ENCODE data around the gene ZNRF1. TPM values are rescaled to one million over a fixed set of nuclear protein-coding genes. Genes with fewer than 3 reads are reported as not detected.
A peak's percentile ranks its signal among the peaks of the same experiment; 100 is the strongest.

ZNRF1 gene
- total RNA-seq, 1 donor from 2014 or later, result 46.8 TPM

GRCh38 chr16:75099738-75100602 lies 101.1 kb downstream of the ZNRF1 start:
- peaks cover 26% of the 10 kb centered on the region for H3K36me3 Mint-ChIP-seq (ENCODE audit: low read depth)
- no peaks in the 10 kb centered on the region for H3K9me3 Mint-ChIP-seq
- H3K27ac Mint-ChIP-seq, result peak overlapping the region; percentile 95
- intact Hi-C loops (cut with micrococcal nuclease), result loop anchor here (1.0 to 5.0 kb wide), 2 partner anchors 102 to 398 kb away; partner anchors contain the start of gene MLKL
- H3K27me3 Mint-ChIP-seq, result no peaks in the 10 kb centered on the region
- H3K4me3 Mint-ChIP-seq, result peak overlapping the region; percentile 74
- peak; percentile 86 for DNase-seq
- peaks cover 63% of the 10 kb centered on the region for H3K4me1 Mint-ChIP-seq

GRCh38 chr16:75100603-75100990 lies 101.8 kb downstream of the ZNRF1 start:
- Mint-ChIP-seq H3K4me3 (peak overlapping the region; percentile 74), H3K4me1 (peaks cover 67% of the 10 kb centered on the region), H3K27me3 (no peaks in the 10 kb centered on the region), H3K27ac (peak overlapping the region; percentile 95), H3K36me3 (ENCODE audit: low read depth) (peaks cover 25% of the 10 kb centered on the region), H3K9me3 (no peaks in the 10 kb centered on the region)
- no peak for DNase-seq
- intact Hi-C loops (cut with micrococcal nuclease), result no loop called here

DNA sequence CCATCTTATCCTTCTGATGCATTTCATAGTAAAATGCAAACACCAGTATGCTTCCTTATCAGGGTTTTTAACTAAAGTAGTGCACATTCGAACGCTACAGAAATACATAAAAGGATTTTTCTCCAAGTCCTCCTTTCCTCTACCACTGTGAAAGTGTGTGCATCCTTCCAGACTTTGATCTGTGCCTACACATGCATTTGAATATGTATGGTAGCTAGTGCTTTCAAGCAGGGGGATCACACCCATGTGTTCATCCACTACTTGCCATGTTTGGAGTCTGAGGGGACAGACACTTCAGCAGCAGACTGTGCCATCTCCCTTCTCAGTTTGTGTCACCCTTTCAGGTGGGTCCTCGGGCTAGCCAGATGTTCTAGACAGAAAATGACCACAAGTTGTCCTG lies 102.8 kb downstream of the ZNRF1 start:
- Mint-ChIP-seq H3K27me3 (no peaks in the 10 kb centered on the region), H3K4me1 (peaks cover 69% of the 10 kb centered on the region), H3K4me3 (no peak overlapping the region), H3K36me3 (ENCODE audit: low read depth) (peaks cover 25% of the 10 kb centered on the region), H3K9me3 (no peaks in the 10 kb centered on the region), H3K27ac (peak overlapping the region; percentile 42)
- DNase-seq, result no peak
- intact Hi-C loops (cut with micrococcal nuclease), result no loop called here

DNA sequence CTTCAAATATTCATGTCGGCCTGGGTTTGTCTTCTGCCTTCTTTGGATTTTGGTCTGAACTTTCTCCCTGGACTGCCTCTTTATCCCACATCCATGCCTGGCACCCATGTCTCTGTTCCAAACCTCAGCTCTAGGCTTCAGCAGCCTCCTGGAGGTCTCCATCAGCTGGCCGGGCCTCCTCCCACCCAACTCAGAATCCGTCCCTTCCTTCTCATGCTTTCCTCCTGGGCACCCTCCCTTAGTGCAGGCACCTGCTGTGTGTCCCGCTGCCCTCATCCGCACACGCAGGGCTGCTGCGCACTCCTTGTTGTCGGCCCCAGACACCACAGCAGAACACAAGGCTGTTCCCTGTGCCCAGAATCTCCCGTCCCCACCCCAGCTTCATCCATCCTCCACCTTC lies 103.8 kb downstream of the ZNRF1 start:
- H3K9me3 Mint-ChIP-seq, result no peaks in the 10 kb centered on the region
- H3K4me1 Mint-ChIP-seq, result peaks cover 74% of the 10 kb centered on the region
- H3K27me3 Mint-ChIP-seq, result no peaks in the 10 kb centered on the region
- H3K4me3 Mint-ChIP-seq, result no peak overlapping the region
- peak; percentile 52 for DNase-seq
- intact Hi-C loops (cut with micrococcal nuclease), result no loop called here
- peak overlapping the region; percentile 48 for H3K27ac Mint-ChIP-seq
- H3K36me3 Mint-ChIP-seq (ENCODE audit: low read depth), result peaks cover 25% of the 10 kb centered on the region

- intact Hi-C loops (cut with micrococcal nuclease), result no loop called here
- Mint-ChIP-seq H3K27ac (no peak overlapping the region), H3K4me1 (peaks cover 74% of the 10 kb centered on the region), H3K9me3 (no peaks in the 10 kb centered on the region), H3K4me3 (no peak overlapping the region), H3K36me3 (ENCODE audit: low read depth) (peaks cover 29% of the 10 kb centered on the region), H3K27me3 (no peaks in the 10 kb centered on the region)
- DNase-seq, result no peak
Observed at GRCh38 chr16:75103994-75104393, 105.2 kb downstream of the ZNRF1 start.

GRCh38 chr16:75104836-75105235 lies 106.0 kb downstream of the ZNRF1 start:
- Mint-ChIP-seq H3K4me3 (no peak overlapping the region), H3K27me3 (no peaks in the 10 kb centered on the region), H3K9me3 (no peaks in the 10 kb centered on the region), H3K4me1 (peaks cover 75% of the 10 kb centered on the region), H3K36me3 (ENCODE audit: low read depth) (peaks cover 30% of the 10 kb centered on the region), H3K27ac (peak overlapping the region; percentile 83)
- DNase-seq, result peak; percentile 51
- intact Hi-C loops (cut with micrococcal nuclease), result no loop called here

DNA sequence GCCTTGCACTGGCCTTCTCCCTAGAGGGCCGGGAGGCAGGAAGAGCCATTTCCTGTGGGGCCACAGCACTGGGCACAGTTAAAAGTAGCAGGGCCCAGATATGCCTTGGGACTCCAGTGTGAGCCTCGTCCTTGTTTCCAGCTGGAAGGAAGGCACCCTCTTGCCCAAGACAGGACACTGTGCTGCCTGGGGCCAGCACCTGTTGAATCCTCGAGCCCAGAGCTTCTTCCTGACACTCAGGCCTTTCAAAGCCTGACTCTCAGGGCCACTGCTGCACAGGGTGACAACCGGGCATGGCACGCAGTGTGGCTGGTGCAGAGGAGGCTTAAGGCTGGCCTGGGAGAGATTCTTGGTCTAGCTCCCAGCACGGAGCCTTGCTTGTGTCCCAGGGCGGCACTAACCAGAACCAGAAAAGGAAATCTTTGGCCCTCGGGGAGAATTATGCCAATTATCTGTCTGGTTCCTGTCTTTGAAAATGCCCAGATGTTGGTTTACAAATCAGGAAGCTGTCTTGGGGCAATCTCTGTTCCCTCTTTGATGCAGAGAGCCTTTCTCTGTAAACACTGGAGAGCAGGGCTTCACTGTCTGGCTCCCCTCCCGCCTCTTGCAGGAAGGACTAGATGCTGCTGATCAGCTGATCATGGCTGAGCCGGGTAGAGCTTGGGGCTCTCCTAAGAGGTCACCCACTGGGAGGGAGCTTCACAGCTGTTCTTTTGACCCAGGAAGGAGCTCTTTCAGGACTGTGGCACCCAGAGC lies 106.7 kb downstream of the ZNRF1 start:
- Mint-ChIP-seq H3K4me1 (peaks cover 75% of the 10 kb centered on the region), H3K9me3 (no peaks in the 10 kb centered on the region), H3K36me3 (ENCODE audit: low read depth) (peaks cover 30% of the 10 kb centered on the region), H3K27ac (peak overlapping the region; percentile 83), H3K27me3 (no peaks in the 10 kb centered on the region), H3K4me3 (no peak overlapping the region)
- intact Hi-C loops (cut with micrococcal nuclease), result no loop called here
- DNase-seq, result peak; percentile 65

- Mint-ChIP-seq H3K27me3 (no peaks in the 10 kb centered on the region), H3K4me1 (peaks cover 77% of the 10 kb centered on the region), H3K27ac (peak overlapping the region; percentile 83), H3K36me3 (ENCODE audit: low read depth) (peaks cover 30% of the 10 kb centered on the region), H3K9me3 (no peaks in the 10 kb centered on the region), H3K4me3 (peak overlapping the region; percentile 65)
- DNase-seq, result peak; percentile 49
- intact Hi-C loops (cut with micrococcal nuclease), result no loop called here
Observed at GRCh38 chr16:75106351-75107274, 107.8 kb downstream of the ZNRF1 start.

GRCh38 chr16:75107505-75107904 lies 108.7 kb downstream of the ZNRF1 start:
- Mint-ChIP-seq H3K36me3 (ENCODE audit: low read depth) (peaks cover 26% of the 10 kb centered on the region), H3K27ac (peak overlapping the region; percentile 73), H3K4me1 (peaks cover 76% of the 10 kb centered on the region), H3K9me3 (no peaks in the 10 kb centered on the region), H3K27me3 (no peaks in the 10 kb centered on the region), H3K4me3 (peak overlapping the region; percentile 65)
- intact Hi-C loops (cut with micrococcal nuclease), result no loop called here
- DNase-seq, result no peak

GRCh38 chr16:75108792-75109731 lies 110.2 kb downstream of the ZNRF1 start:
- peak overlapping the region; percentile 84 for H3K4me3 Mint-ChIP-seq
- H3K36me3 Mint-ChIP-seq (ENCODE audit: low read depth), result peaks cover 19% of the 10 kb centered on the region
- H3K9me3 Mint-ChIP-seq, result no peaks in the 10 kb centered on the region
- no peaks in the 10 kb centered on the region for H3K27me3 Mint-ChIP-seq
- intact Hi-C loops (cut with micrococcal nuclease), result loop anchor here (1.0 to 2.0 kb wide), 3 partner anchors 11 to 44 kb away; no protein-coding TSS in a partner anchor
- peaks cover 74% of the 10 kb centered on the region for H3K4me1 Mint-ChIP-seq
- H3K27ac Mint-ChIP-seq, result peak overlapping the region; percentile 95
- peak; percentile 84 for DNase-seq

GRCh38 chr16:75109732-75110243 lies 111.0 kb downstream of the ZNRF1 start:
- Mint-ChIP-seq H3K27me3 (no peaks in the 10 kb centered on the region), H3K9me3 (no peaks in the 10 kb centered on the region), H3K4me1 (peaks cover 66% of the 10 kb centered on the region), H3K27ac (peak overlapping the region; percentile 95), H3K4me3 (peak overlapping the region; percentile 84), H3K36me3 (ENCODE audit: low read depth) (peaks cover 12% of the 10 kb centered on the region)
- DNase-seq, result no peak
- intact Hi-C loops (cut with micrococcal nuclease), result loop anchor here (1.0 to 2.0 kb wide), 4 partner anchors 11 to 45 kb away; partner anchors contain the start of gene ZFP1

Measured in activated CD4-positive, alpha-beta T cell treated with anti-CD3 and anti-CD28 coated beads, Interleukin-2, amount 10 ng/mL, durations not matched to agents 24 days and 14 days (primary cell).